Sigmoid colon (tissue), 4 donors: Measurements from ENCODE around the gene SELENON.

Experiments
- CTCF ChIP-seq, 4 experiments: fragments of 450-650 bp in 3 of 4; fragments of 200-600 bp in 1 of 4; IDR thresholded peaks; one replicate each; pipeline ENCODE4 v1.5.1; 2016 to 2019; ENCODE audit warnings: antibody characterized with exemption in 4 of 4, mild to moderate bottlenecking in 3 of 4, moderate library complexity in 2 of 4
- POLR2A ChIP-seq, 2 donors: fragments of 450-650 bp; IDR thresholded peaks; one replicate each; pipeline ENCODE4 v1.6.1; 2016; ENCODE audit warnings: antibody characterized with exemption in 2 of 2, mild to moderate bottlenecking in 2 of 2, moderate library complexity in 2 of 2
- POLR2AphosphoS5 ChIP-seq, 4 donors: sonication (generic); formaldehyde crosslinking; IDR thresholded peaks; one replicate each; pipeline ENCODE4 v1.6.1; 2017; ENCODE audit warnings: antibody characterized with exemption in 4 of 4

GRCh38 chr1:25819491-25820246 lies 19.7 kb downstream of the SELENON start, which contains the start of gene MTFR1L:
- TF ChIP-seq CTCF (IDR thresholded peaks at IDR 0.05), result no peak
- peak; percentile 81 to 95 for TF ChIP-seq POLR2A (IDR thresholded peaks at IDR 0.05)
- peak; percentile 90 to 98 (median 96) for TF ChIP-seq POLR2AphosphoS5 (IDR thresholded peaks at IDR 0.05)
